ENCODE results near the gene MC4R.

Gene MC4R

GRCh38 chr18:60329131-60329530 is 43.4 kb downstream of the MC4R start:
- no peak overlapping the region for H3K27ac ChIP-seq (replicated peaks)
- H3K4me3 ChIP-seq (replicated peaks; ENCODE audit: insufficient read depth, low read length): no peak overlapping the region
- no peaks in the 10 kb centered on the region for H3K27me3 ChIP-seq (ENCODE audit: insufficient read depth, poor library complexity, severe bottlenecking)
- no peak for DNase-seq (ENCODE audit: low read depth in 1 of 2, low spot score in 1 of 2)
- no peak for TF ChIP-seq GABPA (IDR thresholded peaks at IDR 0.05; ENCODE audit: low read depth)
- no peak for TF ChIP-seq REST (IDR thresholded peaks at IDR 0.05; ENCODE audit: insufficient replicate concordance, low read depth)
- TF ChIP-seq POLR2AphosphoS5 (IDR thresholded peaks at IDR 0.05; ENCODE audit: low read depth): no peak

GRCh38 chr18:60327880-60328279 is 44.7 kb downstream of the MC4R start:
- no peaks in the 10 kb centered on the region for H3K27me3 ChIP-seq (ENCODE audit: insufficient read depth, poor library complexity, severe bottlenecking)
- TF ChIP-seq REST (IDR thresholded peaks at IDR 0.05; ENCODE audit: insufficient replicate concordance, low read depth) (no peak), CTCF (IDR thresholded peaks at IDR 0.05; ENCODE audit: insufficient read depth, low read length) (no peak)

GRCh38 chr18:60322591-60322990 is 50.0 kb downstream of the MC4R start:
- H3K4me3 ChIP-seq (replicated peaks; ENCODE audit: insufficient read depth, low read length): no peak overlapping the region
- H3K27me3 ChIP-seq (ENCODE audit: insufficient read depth, poor library complexity, severe bottlenecking): no peaks in the 10 kb centered on the region
- no peak for TF ChIP-seq CTCF (IDR thresholded peaks at IDR 0.05; ENCODE audit: insufficient read depth, low read length)
- no peak for TF ChIP-seq REST (IDR thresholded peaks at IDR 0.05; ENCODE audit: insufficient replicate concordance, low read depth)
- TF ChIP-seq SPI1 (IDR thresholded peaks at IDR 0.05; ENCODE audit: borderline replicate concordance, low read depth): no peak
- TF ChIP-seq GABPA (IDR thresholded peaks at IDR 0.05; ENCODE audit: low read depth): no peak
- no peak for TF ChIP-seq POLR2AphosphoS5 (IDR thresholded peaks at IDR 0.05; ENCODE audit: low read depth)
- H3K27ac ChIP-seq (replicated peaks): no peak overlapping the region
- DNase-seq (ENCODE audit: low read depth in 1 of 2, low spot score in 1 of 2): no peak

More at GRCh38 chr18:60327880-60328279, 44.7 kb downstream of the MC4R start:
- DNase-seq (ENCODE audit: low read depth in 1 of 2, low spot score in 1 of 2): no peak
- Histone ChIP-seq H3K4me3 (replicated peaks; ENCODE audit: insufficient read depth, low read length) (no peak overlapping the region), H3K27ac (replicated peaks) (no peak overlapping the region)
